Measurements from ENCODE around the gene ALDH1A1.

Gene ALDH1A1

GRCh38 chr9:72924154-72924790 is 28.6 kb downstream of the ALDH1A1 start:
- DNase-seq (ENCODE audit: extremely low read depth, low read depth): no peak
- no peak overlapping the region for H3K4me3 ChIP-seq (replicated peaks; ENCODE audit: low read depth, low read length)
- TF ChIP-seq CTCF (IDR thresholded peaks at IDR 0.05; ENCODE audit: low read depth, low read length, missing control alignments): no peak

- DNase-seq (ENCODE audit: extremely low read depth, low read depth): no peak
- no peak for TF ChIP-seq CTCF (IDR thresholded peaks at IDR 0.05; ENCODE audit: low read depth, low read length, missing control alignments)
- H3K4me3 ChIP-seq (replicated peaks; ENCODE audit: low read depth, low read length): no peak overlapping the region
These were observed 29.8 kb downstream of the ALDH1A1 start for GRCh38 chr9:72923077-72923476.

- TF ChIP-seq CTCF (IDR thresholded peaks at IDR 0.05; ENCODE audit: low read depth, low read length, missing control alignments): no peak
- no peak for DNase-seq (ENCODE audit: extremely low read depth, low read depth)
- no peak overlapping the region for H3K4me3 ChIP-seq (replicated peaks; ENCODE audit: low read depth, low read length)
These were observed 30.8 kb downstream of the ALDH1A1 start for GRCh38 chr9:72921888-72922654.

GRCh38 chr9:72919246-72919945 is 33.5 kb downstream of the ALDH1A1 start:
- DNase-seq (ENCODE audit: extremely low read depth, low read depth): no peak
- no peak overlapping the region for H3K4me3 ChIP-seq (replicated peaks; ENCODE audit: low read depth, low read length)
- no peak for TF ChIP-seq CTCF (IDR thresholded peaks at IDR 0.05; ENCODE audit: low read depth, low read length, missing control alignments)

- no peak for TF ChIP-seq CTCF (IDR thresholded peaks at IDR 0.05; ENCODE audit: low read depth, low read length, missing control alignments)
- H3K4me3 ChIP-seq (replicated peaks; ENCODE audit: low read depth, low read length): no peak overlapping the region
- no peak for DNase-seq (ENCODE audit: extremely low read depth, low read depth)
These were observed 34.9 kb downstream of the ALDH1A1 start for GRCh38 chr9:72917892-72918509.

GRCh38 chr9:72915659-72916058 is 37.2 kb downstream of the ALDH1A1 start:
- no peak for DNase-seq (ENCODE audit: extremely low read depth, low read depth)
- no peak overlapping the region for H3K4me3 ChIP-seq (replicated peaks; ENCODE audit: low read depth, low read length)
- TF ChIP-seq CTCF (IDR thresholded peaks at IDR 0.05; ENCODE audit: low read depth, low read length, missing control alignments): no peak
